T-helper 1 cell treated with Interleukin-12 subunit alpha and Interleukin-12 subunit beta and Interleukin-4 antibody, amounts not matched to agents 30 ng/mL and 1 ng/mL, for 36 hours (primary cell): ENCODE measurements around the gene MICAL3. TPM values are rescaled to one million over a fixed set of nuclear protein-coding genes. Genes with fewer than 3 reads are reported as not detected.
"Not testable (repeated sequence)": the region's sequence is repeated elsewhere in the genome, so short reads cannot be mapped to it uniquely, and the experiment has no call there.

Experiments used
- intact Hi-C: fragments of 100-400 bp; cut with micrococcal nuclease; formaldehyde crosslinking; loops from one replicate; pipeline ENCODE4 v1.15.1; 2024
- total RNA-seq: library from RNA; stranded (reverse); gene quantifications from 2 replicates; pipeline ENCODE4 v1.2.3, GENCODE V29; 2022

MICAL3 gene
- total RNA-seq, 1 donor from 2014 or later, result 45.0 TPM

- intact Hi-C loops, result no loop called here
Measured at GRCh38 chr22:18060646-18061620, 36.6 kb upstream of the MICAL3 start.

- intact Hi-C loops, result no loop called here
Measured at GRCh38 chr22:18059991-18060390, 35.6 kb upstream of the MICAL3 start.

DNA sequence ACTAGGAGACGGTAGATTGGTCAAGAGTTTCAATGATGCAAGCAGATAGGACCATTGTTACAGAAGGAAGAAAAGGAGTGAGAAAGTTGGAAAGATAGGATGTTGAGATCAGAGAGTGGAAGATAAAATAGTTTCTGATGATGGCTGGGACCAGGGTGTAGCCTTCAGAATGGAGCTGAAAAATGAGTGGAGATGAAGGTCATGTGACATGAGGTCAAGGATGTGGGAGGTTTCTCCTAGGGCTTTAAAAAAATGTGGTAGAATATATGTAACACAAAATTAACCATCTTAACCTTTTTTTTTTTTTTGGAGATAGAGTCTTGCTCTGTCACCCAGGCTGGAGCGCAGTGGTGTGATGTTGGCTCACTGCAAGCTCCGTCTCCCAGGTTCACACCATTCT, 35.1 kb upstream of the MICAL3 start:
- intact Hi-C loops, result no loop called here

- intact Hi-C loops, result no loop called here
Measured at GRCh38 chr22:18059094-18059417, 34.7 kb upstream of the MICAL3 start.

GRCh38 chr22:18058371-18059093, 34.2 kb upstream of the MICAL3 start:
- intact Hi-C loops, result no loop called here

DNA sequence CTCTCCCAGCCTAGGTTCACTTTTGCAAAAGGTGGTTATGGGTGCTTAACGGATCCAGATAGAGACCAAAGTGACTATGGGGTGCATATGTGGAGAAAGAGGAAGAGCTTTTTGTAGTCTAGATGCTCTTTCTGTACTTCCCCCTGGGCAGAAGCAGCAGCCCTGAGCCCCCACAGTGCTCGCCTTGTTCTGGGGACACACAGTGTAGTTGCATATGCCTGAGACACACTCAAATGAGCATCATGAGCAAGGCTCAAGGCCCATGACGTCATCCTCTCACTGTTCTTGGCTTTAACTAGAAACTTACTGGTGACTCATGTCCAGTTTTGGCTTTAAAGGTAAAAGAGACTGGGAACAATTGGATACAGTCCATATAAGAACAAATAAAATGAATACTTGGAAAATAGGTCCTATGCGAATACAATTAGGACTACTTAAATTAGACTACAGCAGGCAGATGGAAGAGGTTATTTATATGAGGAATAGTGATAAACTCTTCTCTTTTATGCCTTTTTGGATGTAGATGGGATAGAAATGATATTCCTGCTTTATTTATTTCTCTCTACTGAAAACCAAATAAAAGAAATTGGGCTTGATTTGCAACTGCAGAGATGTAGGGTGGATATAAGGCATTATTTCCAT, 33.3 kb upstream of the MICAL3 start:
- intact Hi-C loops, result no loop called here

DNA sequence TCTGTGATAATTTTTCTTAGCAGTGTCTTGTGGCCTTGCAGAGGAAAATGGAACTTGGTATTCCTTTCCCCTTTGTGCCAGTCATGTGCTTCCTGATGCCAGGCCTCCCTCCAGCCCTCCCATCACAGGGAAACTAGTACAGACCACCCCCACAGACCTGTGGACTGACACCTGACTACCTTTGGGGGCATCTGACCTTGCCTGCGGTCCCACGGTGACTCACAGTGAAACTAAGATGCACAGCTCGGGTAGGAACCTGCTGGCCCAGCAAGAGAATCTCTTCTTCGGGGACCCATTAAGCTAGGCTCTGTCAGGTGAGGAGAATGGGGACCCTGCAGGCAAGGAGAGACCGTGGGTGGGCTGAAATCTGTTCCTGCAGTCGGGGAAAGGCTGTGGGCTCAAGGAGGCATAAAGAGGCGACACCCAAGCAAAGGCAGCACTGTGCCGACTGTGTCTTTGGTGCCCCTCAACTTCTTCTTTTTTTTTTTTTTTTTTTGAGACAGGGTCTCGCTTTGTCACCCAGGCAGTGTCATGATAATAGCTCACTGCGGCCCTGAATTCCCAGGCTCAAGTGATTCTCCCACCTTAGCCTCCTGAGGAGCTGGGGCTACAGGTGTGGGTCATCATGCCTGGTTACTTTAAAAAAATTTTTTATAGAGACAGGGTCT, 32.6 kb upstream of the MICAL3 start:
- intact Hi-C loops, result no loop called here

DNA sequence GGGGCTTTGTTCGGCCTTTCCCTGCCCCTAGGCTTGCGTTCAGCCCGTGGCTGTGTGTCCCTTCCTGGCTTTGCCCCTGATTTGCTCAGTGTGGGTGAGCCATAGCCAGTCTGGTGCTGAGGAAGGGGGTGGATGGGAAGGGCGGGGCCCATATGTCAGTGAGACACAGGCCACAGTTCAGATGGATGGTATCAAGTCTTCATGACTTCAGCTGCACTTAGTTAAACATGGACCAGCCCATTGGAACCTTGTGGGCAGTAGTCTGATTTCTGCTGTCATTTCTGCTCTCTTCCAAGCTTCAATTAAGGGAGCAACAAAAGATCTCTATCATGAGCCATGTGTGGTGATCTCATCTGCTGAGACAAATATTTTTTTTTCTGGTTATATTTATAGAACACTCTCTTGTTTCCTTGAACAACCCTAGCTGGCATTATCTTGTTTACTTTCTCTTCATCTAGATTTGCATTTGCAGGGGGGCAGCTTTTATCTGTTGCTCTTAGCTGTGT, 31.9 kb upstream of the MICAL3 start:
- intact Hi-C loops, result no loop called here

DNA sequence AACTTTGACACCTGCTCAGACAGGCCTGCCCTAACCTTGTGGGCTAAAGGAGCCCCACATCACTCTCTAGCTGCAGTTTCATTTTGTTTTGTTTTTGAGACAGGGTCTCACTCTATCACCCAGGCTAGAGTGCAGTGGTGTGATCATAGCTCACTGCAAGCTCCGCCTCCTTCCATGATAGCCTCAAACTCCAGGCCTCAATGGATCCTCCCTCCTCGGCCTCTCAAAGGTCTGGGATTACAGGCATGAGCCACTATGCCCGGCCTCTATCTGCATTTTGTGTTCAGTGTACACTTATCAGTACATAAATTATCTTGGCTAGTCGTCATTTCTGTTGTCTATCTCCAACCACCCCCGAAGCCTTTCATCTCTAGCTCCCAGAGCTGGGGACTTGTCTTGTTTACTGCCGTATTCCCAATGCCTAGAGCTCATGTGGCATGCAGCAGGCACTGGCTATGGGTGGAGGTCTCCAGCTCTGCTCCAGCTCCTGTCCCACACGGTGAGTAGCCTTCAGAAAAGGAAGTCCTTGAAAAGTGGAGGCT, 31.3 kb upstream of the MICAL3 start:
- intact Hi-C loops, result no loop called here

DNA sequence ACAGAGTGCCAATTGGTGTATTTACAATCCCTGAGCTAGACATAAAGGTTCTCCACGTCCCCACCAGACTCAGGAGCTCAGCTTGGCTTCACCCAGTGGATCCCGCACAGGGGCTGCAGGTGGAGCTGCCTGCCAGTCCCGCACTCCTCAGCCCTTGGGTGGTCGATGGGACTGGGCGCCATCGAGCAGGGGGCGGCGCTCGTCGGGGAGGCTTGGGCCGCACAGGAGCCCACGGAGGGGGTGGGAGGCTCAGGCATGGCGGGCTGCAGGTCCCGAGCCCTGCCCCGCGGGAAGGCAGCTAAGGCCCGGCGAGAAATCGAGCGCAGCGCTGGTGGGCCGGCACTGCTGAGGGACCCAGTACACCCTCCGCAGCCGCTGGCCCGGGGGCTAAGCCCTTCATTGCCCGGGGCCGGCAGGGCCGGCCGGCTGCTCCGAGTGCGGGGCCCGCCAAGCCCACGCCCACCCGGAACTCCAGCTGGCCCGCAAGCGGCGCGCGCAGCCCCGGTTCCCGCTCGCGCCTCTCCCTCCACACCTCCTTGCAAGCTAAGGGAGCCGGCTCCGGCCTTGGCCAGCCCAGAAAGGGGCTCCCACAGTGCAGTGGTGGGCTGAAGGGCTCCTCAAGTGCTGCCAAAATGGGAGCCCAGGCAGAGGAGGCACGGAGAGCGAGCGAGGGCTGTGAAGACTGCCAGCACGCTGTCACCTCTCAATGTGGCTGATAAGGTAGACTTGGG, 29.0 kb upstream of the MICAL3 start:
- intact Hi-C loops, result not testable (repeated sequence)

DNA sequence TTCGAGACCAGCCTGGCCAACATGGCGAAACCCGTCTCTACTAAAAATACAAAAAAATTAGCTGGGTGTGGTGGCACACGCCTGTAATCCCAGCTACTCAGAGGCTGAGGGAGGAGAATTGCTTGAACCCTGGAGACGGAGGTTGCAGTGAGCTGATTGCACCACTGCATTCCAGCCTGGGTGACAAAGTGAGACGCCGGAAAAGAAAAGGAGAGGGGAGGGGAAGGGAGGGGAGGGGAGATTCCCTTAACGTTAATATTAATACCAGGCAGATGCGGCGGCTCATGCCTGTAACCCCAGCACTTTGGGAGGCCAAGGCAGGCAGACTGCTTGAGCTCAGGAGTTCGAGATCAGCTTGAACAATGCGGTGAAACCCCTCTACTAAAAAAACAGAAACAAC, 26.8 kb upstream of the MICAL3 start:
- intact Hi-C loops, result not testable (repeated sequence)

DNA sequence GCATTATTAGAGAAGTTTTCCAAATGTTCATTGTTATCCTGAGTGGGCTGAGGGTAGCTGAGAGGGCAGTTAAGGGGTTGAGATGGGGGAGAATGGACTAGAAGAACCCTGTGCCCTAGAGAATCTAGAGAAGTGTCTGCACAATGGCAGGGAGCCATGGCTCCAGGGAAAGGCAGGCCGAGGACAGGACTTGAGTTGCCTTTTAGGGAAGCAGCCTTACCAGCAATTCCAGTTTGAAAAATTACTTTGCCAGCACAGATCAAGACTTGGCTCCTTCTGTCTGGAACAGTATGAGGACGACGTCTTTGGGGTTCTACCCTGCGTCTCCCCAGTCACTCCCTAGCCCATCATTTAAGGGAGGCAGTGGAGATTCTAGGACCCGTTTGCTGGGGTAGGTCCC, 25.7 kb upstream of the MICAL3 start:
- intact Hi-C loops, result no loop called here

GRCh38 chr22:18048441-18048898, 24.1 kb upstream of the MICAL3 start:
- intact Hi-C loops, result no loop called here

GRCh38 chr22:18048041-18048440, 23.7 kb upstream of the MICAL3 start:
- intact Hi-C loops, result no loop called here

DNA sequence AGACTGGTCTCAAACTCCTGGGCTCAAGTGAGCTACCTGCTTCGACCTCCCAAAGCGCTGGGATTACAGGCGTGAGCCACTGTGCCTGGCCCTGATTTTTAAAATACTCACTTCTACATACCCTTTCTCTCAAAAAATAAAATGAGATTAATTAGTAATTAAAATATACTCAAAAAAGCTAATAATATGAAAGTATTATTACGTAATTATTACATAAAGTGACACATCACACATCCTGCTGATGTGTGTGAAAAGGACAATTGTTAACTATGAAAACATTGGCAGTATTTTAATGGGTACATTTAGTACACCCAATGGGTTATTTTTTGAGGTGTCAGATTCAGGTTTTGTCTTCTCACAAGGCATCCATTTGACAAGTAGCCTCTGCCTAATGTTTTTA, 21.4 kb upstream of the MICAL3 start:
- intact Hi-C loops, result no loop called here

GRCh38 chr22:18044548-18045271, 20.3 kb upstream of the MICAL3 start:
- intact Hi-C loops, result no loop called here

DNA sequence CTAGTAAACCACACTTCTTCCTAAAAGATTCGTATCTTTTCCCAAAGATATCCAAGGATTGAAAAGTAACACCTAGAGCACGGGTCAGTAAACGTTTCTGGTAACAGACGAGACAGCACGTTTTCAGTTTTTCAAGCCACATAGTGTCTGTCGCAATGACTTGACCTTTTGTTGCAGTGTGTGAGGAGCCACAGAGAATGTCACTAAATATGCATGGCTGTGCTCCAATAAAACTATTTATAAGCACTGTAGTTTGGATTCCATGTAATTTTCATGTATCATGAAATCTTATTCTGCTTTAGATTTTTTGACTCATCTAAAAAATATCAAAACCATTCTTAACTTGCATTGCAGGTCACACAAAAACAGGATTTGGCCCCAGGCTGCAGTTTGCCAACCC, 18.3 kb upstream of the MICAL3 start:
- intact Hi-C loops, result no loop called here

GRCh38 chr22:18040898-18041297, 16.5 kb upstream of the MICAL3 start:
- intact Hi-C loops, result not testable (repeated sequence)

DNA sequence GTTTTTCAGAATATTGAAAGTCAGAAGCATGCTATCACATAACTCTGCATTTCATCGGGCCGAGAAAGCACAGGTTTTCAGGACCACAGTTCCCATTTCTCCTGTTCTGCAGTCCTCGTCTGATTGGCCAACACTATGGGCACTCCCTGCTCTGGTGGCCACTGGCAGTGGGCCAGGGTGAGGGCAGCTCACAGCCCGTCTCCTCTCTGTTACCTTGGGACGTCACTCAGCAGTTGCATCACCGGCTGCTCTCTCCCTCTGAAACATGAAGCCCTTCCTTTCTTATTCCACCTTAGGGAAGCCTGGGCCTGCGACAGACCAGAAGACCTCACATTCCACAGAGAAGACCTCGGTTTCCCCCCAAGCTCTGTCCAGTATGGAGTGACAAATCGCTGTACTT, 11.4 kb upstream of the MICAL3 start:
- intact Hi-C loops, result no loop called here

GRCh38 chr22:18034076-18034475, 9.7 kb upstream of the MICAL3 start:
- intact Hi-C loops, result no loop called here
